AG04450 (cell line): ENCODE measurements around the gene MYO1H. TPM values are rescaled to one million over a fixed set of nuclear protein-coding genes. Genes with fewer than 3 reads are reported as not detected.

Source experiments
- CTCF ChIA-PET: fragments of 300-600, 350-600 bp; formaldehyde crosslinking; extraction: SDS; loops from one replicate; lab custom pipeline; 2022; ENCODE audit warnings: antibody characterized with exemption, inconsistent platforms; lab: Charles Lee
- POLR2A ChIA-PET: fragments of 350-600 bp; formaldehyde crosslinking; extraction: SDS; loops from one replicate; lab custom pipeline; 2021; ENCODE audit warnings: antibody characterized with exemption, inconsistent platforms; lab: Yijun Ruan, JAX
- DNase-seq: peaks from one replicate; pipeline ENCODE4 v3.0.0-alpha.2; 2011; ENCODE audit warnings: low read depth, low spot score
- H3K27ac ChIP-seq: one replicate; pipeline ENCODE4 v1.5.1; 2012; ENCODE audit warnings: low read depth, low read length, control low read depth
- H3K27me3 ChIP-seq: one replicate; pipeline ENCODE4 v1.6.0; 2012; ENCODE audit warnings: low read length; ENCODE audit not compliant: control insufficient read depth, insufficient read depth
- H3K4me3 ChIP-seq: 2 replicates; pipeline ENCODE4 v1.5.1; 2011; ENCODE audit warnings: mild to moderate bottlenecking, low read depth, low read length, control low read depth
- H3K9me3 ChIP-seq: 2 replicates; pipeline ENCODE4 v1.5.1; 2012; ENCODE audit warnings: low read length; ENCODE audit not compliant: control insufficient read depth, insufficient read depth
- CTCF ChIP-seq: IDR thresholded peaks from 2 replicates; pipeline ENCODE4 v1.5.1; 2011; ENCODE audit warnings: low read depth, low read length, control low read depth, inconsistent platforms
- polyA plus RNA-seq: library from polyadenylated mRNA; depleted of rRNA; stranded (reverse); fragments of >200 nt; gene quantifications from 2 replicates; pipeline ENCODE4 v1.2.3, GENCODE V29; 2011

The MYO1H gene
- polyA plus RNA-seq, 1 experiment, result not detected

- peaks cover 5% of the 10 kb centered on the region for H3K9me3 ChIP-seq
- peak; percentile 48 for TF ChIP-seq CTCF
- H3K4me3 ChIP-seq, result no peak overlapping the region
- H3K27ac ChIP-seq, result no peak overlapping the region
- ChIA-PET POLR2A (no interaction called here), CTCF (interaction anchor here (0.6 to 2.6 kb wide), 9 partner anchors 8 to 280 kb away, joined by 3 to 36 read pairs (median 4); no protein-coding TSS in a partner anchor)
- no peak for DNase-seq
- H3K27me3 ChIP-seq, result peaks cover 5% of the 10 kb centered on the region
These were observed 39.9 kb downstream of the MYO1H start for GRCh38 chr12:109387425-109388166.

- TF ChIP-seq CTCF, result no peak
- Histone ChIP-seq H3K4me3 (no peak overlapping the region), H3K9me3 (peaks cover 5% of the 10 kb centered on the region), H3K27me3 (peaks cover 2% of the 10 kb centered on the region), H3K27ac (no peak overlapping the region)
- ChIA-PET CTCF (interaction anchor here (1.0 to 2.6 kb wide), 4 partner anchors 15 to 276 kb away, joined by 3 to 36 read pairs (median 18); no protein-coding TSS in a partner anchor), POLR2A (no interaction called here)
- DNase-seq, result no peak
These were observed 40.5 kb downstream of the MYO1H start for GRCh38 chr12:109388167-109388563.

- no peak overlapping the region for H3K4me3 ChIP-seq
- ChIA-PET CTCF (interaction anchor here (0.6 to 1.6 kb wide), 4 partner anchors 33 to 351 kb away, joined by 4 to 14 read pairs (median 11); no protein-coding TSS in a partner anchor), POLR2A (no interaction called here)
- H3K9me3 ChIP-seq, result peaks cover 5% of the 10 kb centered on the region
- TF ChIP-seq CTCF, result no peak
- no peak for DNase-seq
- H3K27me3 ChIP-seq, result no peaks in the 10 kb centered on the region
- H3K27ac ChIP-seq, result no peak overlapping the region
These were observed 41.4 kb downstream of the MYO1H start for GRCh38 chr12:109389146-109389545.

GRCh38 chr12:109393437-109394345 is 46.0 kb downstream of the MYO1H start:
- ChIA-PET CTCF (interaction anchor here (0.5 to 3.3 kb wide), 42 partner anchors 8 to 1166 kb away, joined by 3 to 38 read pairs (median 4); partner anchors contain the start of genes ACACB and MYO1H), POLR2A (no interaction called here)
- no peaks in the 10 kb centered on the region for H3K9me3 ChIP-seq
- no peak overlapping the region for H3K27ac ChIP-seq
- no peak overlapping the region for H3K4me3 ChIP-seq
- TF ChIP-seq CTCF, result peak; percentile 97
- DNase-seq, result peak; percentile 16
- peaks cover 2% of the 10 kb centered on the region for H3K27me3 ChIP-seq
